ENCODE measurements around the gene PRR30.

DNA sequence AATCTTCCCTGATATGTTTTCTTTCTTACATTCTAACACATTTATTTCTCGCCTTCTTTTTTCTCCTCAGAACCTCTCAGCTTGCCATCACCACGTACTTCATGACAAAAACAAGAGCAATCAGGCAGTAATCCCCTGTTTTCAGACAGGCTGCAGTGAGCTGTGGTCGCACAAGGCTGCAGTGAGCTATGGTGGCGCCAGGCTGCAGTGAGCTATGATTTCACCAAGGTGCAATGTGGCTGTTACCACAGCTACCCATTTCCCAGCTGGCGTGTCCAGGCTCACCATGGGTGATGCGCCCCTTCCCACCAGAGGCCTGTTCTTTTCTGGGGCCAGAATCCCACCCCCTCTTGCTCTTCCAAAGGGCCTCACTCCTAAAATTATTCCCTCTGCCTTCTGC lies 35.4 kb upstream of the PRR30 start:
- TF ChIP-seq, protein P1, sequence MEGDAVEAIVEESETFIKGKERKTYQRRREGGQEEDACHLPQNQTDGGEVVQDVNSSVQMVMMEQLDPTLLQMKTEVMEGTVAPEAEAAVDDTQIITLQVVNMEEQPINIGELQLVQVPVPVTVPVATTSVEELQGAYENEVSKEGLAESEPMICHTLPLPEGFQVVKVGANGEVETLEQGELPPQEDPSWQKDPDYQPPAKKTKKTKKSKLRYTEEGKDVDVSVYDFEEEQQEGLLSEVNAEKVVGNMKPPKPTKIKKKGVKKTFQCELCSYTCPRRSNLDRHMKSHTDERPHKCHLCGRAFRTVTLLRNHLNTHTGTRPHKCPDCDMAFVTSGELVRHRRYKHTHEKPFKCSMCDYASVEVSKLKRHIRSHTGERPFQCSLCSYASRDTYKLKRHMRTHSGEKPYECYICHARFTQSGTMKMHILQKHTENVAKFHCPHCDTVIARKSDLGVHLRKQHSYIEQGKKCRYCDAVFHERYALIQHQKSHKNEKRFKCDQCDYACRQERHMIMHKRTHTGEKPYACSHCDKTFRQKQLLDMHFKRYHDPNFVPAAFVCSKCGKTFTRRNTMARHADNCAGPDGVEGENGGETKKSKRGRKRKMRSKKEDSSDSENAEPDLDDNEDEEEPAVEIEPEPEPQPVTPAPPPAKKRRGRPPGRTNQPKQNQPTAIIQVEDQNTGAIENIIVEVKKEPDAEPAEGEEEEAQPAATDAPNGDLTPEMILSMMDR (IDR thresholded peaks at IDR 0.05): no peak
- TF ChIP-seq EP300 (IDR thresholded peaks at IDR 0.05): no peak

Data from stomach (tissue), 4 donors.